ENCODE results near the gene NDUFS8. TPM values are rescaled to one million over a fixed set of nuclear protein-coding genes. Genes with fewer than 3 reads are reported as not detected.

NDUFS8 gene
- total RNA-seq, 1 experiment from 2014 or later: 334 TPM

GRCh38 chr11:68040101-68040956, 9.8 kb downstream of the NDUFS8 start:
- no peak for TF ChIP-seq CTCF (IDR thresholded peaks at IDR 0.05; ENCODE audit: insufficient read depth in 1 of 2, low read depth in 1 of 2, low read length in 1 of 2, severe bottlenecking in 1 of 2, unreplicated experiment in 1 of 2)
- intact Hi-C loops (cut with micrococcal nuclease; ENCODE audit: unreplicated experiment): no loop called here
- CTCF ChIA-PET: no interaction called here
- Mint-ChIP-seq H3K4me3 (ENCODE audit: unreplicated experiment) (no peak overlapping the region), H3K9me3 (ENCODE audit: unreplicated experiment) (no peaks in the 10 kb centered on the region), H3K4me1 (ENCODE audit: low read depth, unreplicated experiment) (peaks cover 22% of the 10 kb centered on the region), H3K27ac (ENCODE audit: unreplicated experiment) (peak overlapping the region; percentile 72), H3K36me3 (ENCODE audit: insufficient read depth, unreplicated experiment) (peaks cover 38% of the 10 kb centered on the region), H3K27me3 (ENCODE audit: insufficient read depth, unreplicated experiment) (no peaks in the 10 kb centered on the region)
- Histone ChIP-seq H3K36me3 (ENCODE audit: control insufficient read depth, insufficient read depth, low read length) (no peaks in the 10 kb centered on the region), H3K4me1 (peaks cover 39% of the 10 kb centered on the region), H3K4me3 (ENCODE audit: low read depth, low read length) (no peak overlapping the region), H3K9me3 (no peaks in the 10 kb centered on the region), H3K27me3 (replicated peaks; ENCODE audit: control insufficient read depth, insufficient read depth, low read length) (no peaks in the 10 kb centered on the region)
- no TSS peak for BruUV-seq (replicated peaks)
- peak; percentile 68 to 76 for DNase-seq
- POLR2A ChIA-PET: no interaction called here

- Mint-ChIP-seq H3K27ac (ENCODE audit: unreplicated experiment) (peak overlapping the region; percentile 72), H3K9me3 (ENCODE audit: unreplicated experiment) (no peaks in the 10 kb centered on the region), H3K4me1 (ENCODE audit: low read depth, unreplicated experiment) (peaks cover 22% of the 10 kb centered on the region), H3K36me3 (ENCODE audit: insufficient read depth, unreplicated experiment) (peaks cover 31% of the 10 kb centered on the region), H3K4me3 (ENCODE audit: unreplicated experiment) (no peak overlapping the region), H3K27me3 (ENCODE audit: insufficient read depth, unreplicated experiment) (no peaks in the 10 kb centered on the region)
- TF ChIP-seq CTCF (IDR thresholded peaks at IDR 0.05; ENCODE audit: insufficient read depth in 1 of 2, low read depth in 1 of 2, low read length in 1 of 2, severe bottlenecking in 1 of 2, unreplicated experiment in 1 of 2): no peak
- DNase-seq: no peak
- H3K4me1 ChIP-seq: peaks cover 39% of the 10 kb centered on the region
- no peak overlapping the region for H3K4me3 ChIP-seq (ENCODE audit: low read depth, low read length)
- intact Hi-C loops (cut with micrococcal nuclease; ENCODE audit: unreplicated experiment): no loop called here
- POLR2A ChIA-PET: no interaction called here
- H3K27me3 ChIP-seq (replicated peaks; ENCODE audit: control insufficient read depth, insufficient read depth, low read length): no peaks in the 10 kb centered on the region
- CTCF ChIA-PET: no interaction called here
- BruUV-seq (replicated peaks): no TSS peak
- no peaks in the 10 kb centered on the region for H3K9me3 ChIP-seq
- no peaks in the 10 kb centered on the region for H3K36me3 ChIP-seq (ENCODE audit: control insufficient read depth, insufficient read depth, low read length)
Measured at GRCh38 chr11:68040957-68041591, 10.6 kb downstream of the NDUFS8 start.

DNA sequence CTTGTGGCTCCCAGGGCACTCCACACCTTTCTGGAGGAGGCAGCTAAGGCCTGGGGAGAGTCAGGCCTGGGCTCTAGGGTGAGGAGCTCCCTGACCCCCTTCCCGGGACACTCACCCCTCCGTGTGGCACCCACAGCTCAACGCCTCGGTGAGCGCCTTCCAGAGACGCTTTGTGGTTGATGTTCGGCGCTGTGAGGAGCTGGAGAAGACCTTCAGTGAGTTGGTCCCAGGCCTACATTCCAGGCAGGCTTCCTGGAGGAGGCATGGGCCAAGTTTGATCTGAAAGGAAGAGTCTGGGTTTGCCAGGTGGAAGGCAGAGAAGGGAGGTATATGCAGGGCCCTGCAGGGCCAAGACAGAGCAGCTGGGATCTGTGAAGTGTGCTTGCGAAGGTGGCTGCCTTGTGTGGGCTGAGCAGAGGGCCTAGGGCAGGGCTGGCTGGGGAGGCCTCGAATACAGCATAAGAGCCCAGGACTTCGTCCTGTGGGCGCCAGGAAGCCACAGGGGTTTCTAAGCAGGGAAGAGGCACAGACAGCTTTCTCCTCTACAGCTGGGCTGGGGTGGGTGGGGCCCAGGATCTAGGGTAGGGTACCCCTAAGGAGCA, 11.2 kb downstream of the NDUFS8 start:
- no peak for TF ChIP-seq CTCF (IDR thresholded peaks at IDR 0.05; ENCODE audit: insufficient read depth in 1 of 2, low read depth in 1 of 2, low read length in 1 of 2, severe bottlenecking in 1 of 2, unreplicated experiment in 1 of 2)
- no peaks in the 10 kb centered on the region for H3K36me3 ChIP-seq (ENCODE audit: control insufficient read depth, insufficient read depth, low read length)
- Mint-ChIP-seq H3K9me3 (ENCODE audit: unreplicated experiment) (no peaks in the 10 kb centered on the region), H3K27ac (ENCODE audit: unreplicated experiment) (no peak overlapping the region), H3K4me3 (ENCODE audit: unreplicated experiment) (no peak overlapping the region), H3K36me3 (ENCODE audit: insufficient read depth, unreplicated experiment) (peaks cover 24% of the 10 kb centered on the region), H3K27me3 (ENCODE audit: insufficient read depth, unreplicated experiment) (no peaks in the 10 kb centered on the region), H3K4me1 (ENCODE audit: low read depth, unreplicated experiment) (peaks cover 22% of the 10 kb centered on the region)
- no peaks in the 10 kb centered on the region for H3K27me3 ChIP-seq (replicated peaks; ENCODE audit: control insufficient read depth, insufficient read depth, low read length)
- ChIA-PET POLR2A (no interaction called here), CTCF (interaction anchor here (0.6 kb wide), 3 partner anchors 13 to 145 kb away, joined by 3 to 8 read pairs (median 3); no protein-coding TSS in a partner anchor)
- intact Hi-C loops (cut with micrococcal nuclease; ENCODE audit: unreplicated experiment): no loop called here
- no peaks in the 10 kb centered on the region for H3K9me3 ChIP-seq
- BruUV-seq (replicated peaks): no TSS peak
- peaks cover 39% of the 10 kb centered on the region for H3K4me1 ChIP-seq
- no peak overlapping the region for H3K4me3 ChIP-seq (ENCODE audit: low read depth, low read length)
- peak in 1 of 2 experiments; percentile 46 for DNase-seq

All from Caco-2 (cell line).